ENCODE results near the gene TEDDM1.

The TEDDM1 gene

DNA sequence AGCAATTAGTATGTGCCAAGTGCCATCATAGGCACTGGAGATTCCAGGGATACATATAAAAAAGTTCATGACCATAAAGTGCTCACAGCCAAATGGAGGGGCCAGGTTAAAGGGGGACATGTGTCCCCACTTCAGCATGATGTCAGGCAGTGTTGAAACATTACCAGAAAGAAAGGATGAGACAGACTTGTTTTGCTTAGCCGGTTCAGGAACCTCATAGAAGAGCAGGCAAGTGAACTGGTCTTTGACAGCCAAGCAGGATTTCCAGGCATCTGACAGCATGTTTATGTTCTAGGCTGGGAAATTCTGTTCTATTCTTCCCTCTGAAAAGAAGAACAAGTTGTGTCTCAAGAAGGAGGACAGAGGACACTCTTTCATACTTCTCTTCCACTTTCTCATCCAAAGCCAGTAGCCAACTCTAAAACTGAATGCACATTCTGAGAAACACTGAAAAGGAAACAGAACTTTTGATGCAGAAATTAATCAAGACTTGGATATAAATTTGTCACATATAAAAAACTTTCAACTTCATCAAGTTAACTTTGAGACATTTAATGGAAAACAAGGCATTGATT is 48.6 kb downstream of the TEDDM1 start:
- no peak overlapping the region for H3K9ac ChIP-seq (ENCODE audit: low read depth, low read length)
- H3K4me1 ChIP-seq (ENCODE audit: control insufficient read depth, insufficient read depth, low read length), result 0 out of 2 replicates have a peak, but pooled peaks cover 5% of the 10 kb centered on the region
- no peak overlapping the region for H3K27ac ChIP-seq (ENCODE audit: low read depth, low read length)

GRCh38 chr1:182350839-182351238 is 49.6 kb downstream of the TEDDM1 start:
- H3K36me3 ChIP-seq (ENCODE audit: control insufficient read depth, insufficient read depth, low read length), result no peaks in the 10 kb centered on the region
- no peak overlapping the region for H3K9ac ChIP-seq (ENCODE audit: low read depth, low read length)
- no peak overlapping the region for H3K4me3 ChIP-seq (ENCODE audit: low read depth, low read length)
- H3K9me3 ChIP-seq (ENCODE audit: control insufficient read depth, insufficient read depth, low read length), result no peaks in the 10 kb centered on the region
- H3K27ac ChIP-seq (ENCODE audit: low read depth, low read length), result no peak overlapping the region
- 0 out of 2 replicates have a peak, but pooled peaks cover 5% of the 10 kb centered on the region for H3K4me1 ChIP-seq (ENCODE audit: control insufficient read depth, insufficient read depth, low read length)
- H3K27me3 ChIP-seq (ENCODE audit: control insufficient read depth, insufficient read depth, low read length), result no peaks in the 10 kb centered on the region

More for the DNA sequence above, 48.6 kb downstream of the TEDDM1 start:
- H3K9me3 ChIP-seq (ENCODE audit: control insufficient read depth, insufficient read depth, low read length), result no peaks in the 10 kb centered on the region
- no peaks in the 10 kb centered on the region for H3K36me3 ChIP-seq (ENCODE audit: control insufficient read depth, insufficient read depth, low read length)
- no peak overlapping the region for H3K4me3 ChIP-seq (ENCODE audit: low read depth, low read length)
- no peaks in the 10 kb centered on the region for H3K27me3 ChIP-seq (ENCODE audit: control insufficient read depth, insufficient read depth, low read length)

- H3K36me3 ChIP-seq (ENCODE audit: control insufficient read depth, insufficient read depth, low read length), result no peaks in the 10 kb centered on the region
- H3K27me3 ChIP-seq (ENCODE audit: control insufficient read depth, insufficient read depth, low read length), result no peaks in the 10 kb centered on the region
- H3K4me3 ChIP-seq (ENCODE audit: low read depth, low read length), result no peak overlapping the region
- H3K27ac ChIP-seq (ENCODE audit: low read depth, low read length), result no peak overlapping the region
- no peak overlapping the region for H3K9ac ChIP-seq (ENCODE audit: low read depth, low read length)
- no peaks in the 10 kb centered on the region for H3K9me3 ChIP-seq (ENCODE audit: control insufficient read depth, insufficient read depth, low read length)
- 0 out of 2 replicates have a peak, but pooled peaks cover 5% of the 10 kb centered on the region for H3K4me1 ChIP-seq (ENCODE audit: control insufficient read depth, insufficient read depth, low read length)
Measured at GRCh38 chr1:182348961-182349747, 51.3 kb downstream of the TEDDM1 start.

Measured in HUES48 (cell line).